HFFc6 (cell line): ENCODE results near the gene TTN. TPM values are rescaled to one million over a fixed set of nuclear protein-coding genes. Genes with fewer than 3 reads are reported as not detected.

Experiments
- DNase-seq: peaks from one replicate; pipeline ENCODE4 v3.0.0-alpha.2; 2018
- H3K27ac Mint-ChIP-seq: 2 replicates; pipeline ENCODE4 v1.8.0; 2020; ENCODE audit warnings: mild to moderate bottlenecking, mixed read lengths
- H3K27me3 Mint-ChIP-seq: 2 replicates; pipeline ENCODE4 v1.8.0; 2021; ENCODE audit warnings: mild to moderate bottlenecking, moderate library complexity, mixed read lengths; ENCODE audit not compliant: insufficient read depth
- H3K36me3 Mint-ChIP-seq: 2 replicates; pipeline ENCODE4 v1.8.0; 2021; ENCODE audit warnings: low read depth, mixed read lengths
- H3K4me1 Mint-ChIP-seq: 2 replicates; pipeline ENCODE4 v1.8.0; 2020; ENCODE audit warnings: low read depth, mixed read lengths
- H3K4me3 Mint-ChIP-seq: 2 replicates; pipeline ENCODE4 v1.8.0; 2020; ENCODE audit warnings: mild to moderate bottlenecking, moderate library complexity, mixed read lengths
- H3K9me3 Mint-ChIP-seq: 2 replicates; pipeline ENCODE4 v1.8.0; 2020; ENCODE audit warnings: mild to moderate bottlenecking, mixed read lengths
- total RNA-seq, 6 experiments: library from RNA; stranded (reverse); fragmentation: NEBNext Ultra II Directional; extraction: Animal tissue kit (Norgen Biotek cat#: 25700); gene quantifications; 2 replicates in 1 of 6; 3 replicates in 5 of 6; pipeline ENCODE4 v1.2.3, GENCODE V29; 2021
- TF ChIP-seq, protein P1 (sequence below): fragments of 200-600 bp; sonication (generic); IDR thresholded peaks from 2 replicates; pipeline ENCODE4 v1.5.0; 2021; ENCODE audit warnings: antibody characterized with exemption, mild to moderate bottlenecking

TTN gene
- total RNA-seq, 6 experiments from 2014 or later = 0.17 to 0.33 (median 0.23) TPM

DNA sequence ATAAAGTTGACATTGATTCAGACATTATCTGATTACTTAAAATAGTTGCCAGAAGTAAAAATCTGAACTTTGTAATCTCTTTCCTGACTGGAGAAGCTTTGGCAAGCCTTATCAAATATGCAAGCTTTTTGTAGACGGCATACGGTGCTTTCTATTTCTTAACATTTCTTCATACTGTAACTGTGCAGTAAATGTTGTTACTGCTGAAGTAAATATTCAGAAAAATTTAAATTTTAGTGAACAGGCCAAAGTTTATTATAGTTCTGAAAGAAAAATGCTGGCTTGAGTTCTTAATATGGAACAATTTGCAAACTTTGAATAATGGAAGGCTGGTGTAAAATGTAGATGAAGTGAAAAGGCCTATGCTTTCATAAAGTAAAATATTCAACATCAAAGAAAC lies 1.8 kb downstream of the TTN start:
- Mint-ChIP-seq H3K9me3 (no peaks in the 10 kb centered on the region), H3K27ac (no peak overlapping the region), H3K4me1 (no peaks in the 10 kb centered on the region; the same call in 1 of the 2 replicates), H3K27me3 (no peaks in the 10 kb centered on the region; the same call in 1 of the 2 replicates), H3K36me3 (no peaks in the 10 kb centered on the region), H3K4me3 (no peak overlapping the region)
- DNase-seq = no peak
- TF ChIP-seq, protein P1, sequence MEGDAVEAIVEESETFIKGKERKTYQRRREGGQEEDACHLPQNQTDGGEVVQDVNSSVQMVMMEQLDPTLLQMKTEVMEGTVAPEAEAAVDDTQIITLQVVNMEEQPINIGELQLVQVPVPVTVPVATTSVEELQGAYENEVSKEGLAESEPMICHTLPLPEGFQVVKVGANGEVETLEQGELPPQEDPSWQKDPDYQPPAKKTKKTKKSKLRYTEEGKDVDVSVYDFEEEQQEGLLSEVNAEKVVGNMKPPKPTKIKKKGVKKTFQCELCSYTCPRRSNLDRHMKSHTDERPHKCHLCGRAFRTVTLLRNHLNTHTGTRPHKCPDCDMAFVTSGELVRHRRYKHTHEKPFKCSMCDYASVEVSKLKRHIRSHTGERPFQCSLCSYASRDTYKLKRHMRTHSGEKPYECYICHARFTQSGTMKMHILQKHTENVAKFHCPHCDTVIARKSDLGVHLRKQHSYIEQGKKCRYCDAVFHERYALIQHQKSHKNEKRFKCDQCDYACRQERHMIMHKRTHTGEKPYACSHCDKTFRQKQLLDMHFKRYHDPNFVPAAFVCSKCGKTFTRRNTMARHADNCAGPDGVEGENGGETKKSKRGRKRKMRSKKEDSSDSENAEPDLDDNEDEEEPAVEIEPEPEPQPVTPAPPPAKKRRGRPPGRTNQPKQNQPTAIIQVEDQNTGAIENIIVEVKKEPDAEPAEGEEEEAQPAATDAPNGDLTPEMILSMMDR = no peak

DNA sequence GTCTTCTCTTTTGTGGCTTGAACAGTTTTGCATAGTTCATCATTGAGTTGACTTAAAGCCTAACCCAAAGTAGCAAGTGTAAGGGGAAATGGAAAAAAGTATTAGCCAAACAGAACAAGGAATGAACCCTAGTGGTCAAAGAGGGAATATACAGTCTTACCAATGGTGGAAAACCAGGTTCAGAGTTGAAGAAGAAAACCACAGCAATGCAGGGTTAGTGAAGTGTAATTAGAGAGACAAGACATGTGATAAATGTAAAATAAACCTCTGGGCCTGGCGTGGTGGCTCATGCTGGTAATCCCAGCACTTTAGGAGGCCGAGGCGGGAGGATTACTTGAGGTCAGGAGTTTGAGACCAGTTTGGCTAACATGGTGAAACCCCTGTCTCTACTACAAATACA lies 2.4 kb downstream of the TTN start:
- DNase-seq = peak; percentile 8
- Mint-ChIP-seq H3K27ac (no peak overlapping the region), H3K27me3 (peaks cover under 1% of the 10 kb centered on the region), H3K4me3 (no peak overlapping the region), H3K9me3 (no peaks in the 10 kb centered on the region), H3K36me3 (no peaks in the 10 kb centered on the region), H3K4me1 (no peaks in the 10 kb centered on the region; the same call in 1 of the 2 replicates)
- TF ChIP-seq, protein P1 = peak; percentile 77

- Mint-ChIP-seq H3K9me3 (no peaks in the 10 kb centered on the region; the same call in 1 of the 2 replicates), H3K27ac (no peak overlapping the region), H3K4me1 (peaks cover 5% of the 10 kb centered on the region), H3K36me3 (no peaks in the 10 kb centered on the region), H3K4me3 (no peak overlapping the region), H3K27me3 (peaks cover 9% of the 10 kb centered on the region)
- TF ChIP-seq, protein P1 = no peak
- DNase-seq = no peak
Observed at GRCh38 chr2:178800510-178800909, 6.7 kb downstream of the TTN start.

- no peak for DNase-seq
- Mint-ChIP-seq H3K9me3 (no peaks in the 10 kb centered on the region; the same call in 1 of the 2 replicates), H3K27me3 (peaks cover 9% of the 10 kb centered on the region), H3K4me1 (peaks cover 13% of the 10 kb centered on the region), H3K36me3 (no peaks in the 10 kb centered on the region), H3K27ac (no peak overlapping the region), H3K4me3 (no peak overlapping the region)
- TF ChIP-seq, protein P1 = no peak
Observed at GRCh38 chr2:178799305-178799704, 7.9 kb downstream of the TTN start.

DNA sequence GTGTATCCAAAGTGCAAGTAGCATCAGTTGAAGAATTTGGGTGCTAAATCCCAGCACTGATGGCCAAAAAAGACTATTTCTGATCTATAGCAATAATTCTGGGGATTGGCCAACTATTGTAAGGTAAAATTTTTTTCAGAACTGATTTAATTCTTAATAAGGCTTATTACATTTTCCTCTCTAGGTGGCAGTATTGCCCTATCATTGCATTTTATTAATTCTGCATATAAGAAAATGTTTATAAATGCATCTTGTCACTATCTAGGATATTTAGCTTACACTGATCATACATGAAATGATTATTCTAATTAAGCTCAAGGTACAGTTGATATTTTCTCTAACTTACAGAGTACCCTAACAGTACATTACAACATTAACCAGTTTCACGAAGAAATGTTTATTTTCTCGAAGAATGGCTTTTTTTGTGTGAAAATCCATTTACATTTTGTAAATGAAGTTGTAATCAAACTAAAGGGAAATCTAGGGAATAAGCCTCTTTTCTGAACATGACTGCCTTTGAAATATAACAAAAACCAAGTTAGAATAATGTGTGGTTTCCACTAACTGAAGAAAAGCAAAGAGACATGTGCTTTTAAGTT lies 11.0 kb downstream of the TTN start:
- Mint-ChIP-seq H3K27me3 (peaks cover 20% of the 10 kb centered on the region), H3K4me3 (no peak overlapping the region), H3K4me1 (peaks cover 13% of the 10 kb centered on the region), H3K9me3 (no peaks in the 10 kb centered on the region; the same call in 1 of the 2 replicates), H3K36me3 (no peaks in the 10 kb centered on the region), H3K27ac (no peak overlapping the region)
- TF ChIP-seq, protein P1 = peak; percentile 89
- DNase-seq = peak; percentile 30
